ENCODE data around the gene BTBD2.

The BTBD2 gene

GRCh38 chr19:2061495-2062388, 46.2 kb upstream of the BTBD2 start:
- Histone ChIP-seq H3K4me3 (peak overlapping the region; percentile 74), H3K27ac (peak overlapping the region; percentile 95 to 99)
- TF ChIP-seq CTCF (IDR thresholded peaks at IDR 0.05): no peak
- DNase-seq (ENCODE audit: low spot score): peak; percentile 99

- peak overlapping the region; percentile 74 for H3K4me3 ChIP-seq
- DNase-seq (ENCODE audit: low spot score): peak; percentile 87
- TF ChIP-seq CTCF (IDR thresholded peaks at IDR 0.05): no peak
- peak overlapping the region; percentile 95 to 99 for H3K27ac ChIP-seq
Measured at GRCh38 chr19:2060884-2061494, 45.5 kb upstream of the BTBD2 start.

- H3K27ac ChIP-seq: peak overlapping the region; percentile 95 to 99
- DNase-seq (ENCODE audit: low spot score): peak; percentile 87
- TF ChIP-seq CTCF (IDR thresholded peaks at IDR 0.05): no peak
- peak overlapping the region; percentile 74 for H3K4me3 ChIP-seq
Measured at GRCh38 chr19:2059422-2060201, 44.1 kb upstream of the BTBD2 start.

GRCh38 chr19:2058570-2059421, 43.3 kb upstream of the BTBD2 start:
- TF ChIP-seq CTCF (IDR thresholded peaks at IDR 0.05): no peak
- peak; percentile 73 for DNase-seq (ENCODE audit: low spot score)
- Histone ChIP-seq H3K4me3 (peak overlapping the region; percentile 74), H3K27ac (peak overlapping the region; percentile 95 to 99)

- DNase-seq (ENCODE audit: low spot score): no peak
- Histone ChIP-seq H3K27ac (peak overlapping the region; percentile 95 to 99), H3K4me3 (no peak overlapping the region)
- no peak for TF ChIP-seq CTCF (IDR thresholded peaks at IDR 0.05)
Measured at GRCh38 chr19:2057484-2058469, 42.3 kb upstream of the BTBD2 start.
